Activated CD4-positive, alpha-beta T cell treated with anti-CD3 and anti-CD28 coated beads for 36 hours (primary cell): Measurements from ENCODE around the gene CHST9. TPM values are rescaled to one million over a fixed set of nuclear protein-coding genes. Genes with fewer than 3 reads are reported as not detected.

Experiments used
- ATAC-seq: fragments of 200-7000 bp; cut with Tn5 transposase; one replicate; pipeline ENCODE4 v1.10.0; 2021; ENCODE audit warnings: mild to moderate bottlenecking, moderate library complexity
- CTCF ChIA-PET: fragments of 350-600 bp; sonication (Branson Sonifier 250); formaldehyde crosslinking; loops from one replicate; lab custom pipeline; 2021; ENCODE audit warnings: antibody characterized with exemption; lab: Charles Lee
- POLR2A ChIA-PET: fragments of 350-600 bp; sonication (Branson Sonifier 250); formaldehyde crosslinking; loops from one replicate; lab custom pipeline; 2021; ENCODE audit warnings: antibody characterized with exemption, inconsistent platforms; lab: Charles Lee
- DNase-seq: peaks from one replicate; pipeline ENCODE4 v3.0.0-alpha.2; 2020
- H3K27ac Mint-ChIP-seq: one replicate; pipeline ENCODE4 v1.8.0; 2021; ENCODE audit warnings: mixed read lengths
- H3K27me3 Mint-ChIP-seq: one replicate; pipeline ENCODE4 v1.8.0; 2021; ENCODE audit warnings: mixed read lengths
- H3K36me3 Mint-ChIP-seq: one replicate; pipeline ENCODE4 v1.8.0; 2021; ENCODE audit warnings: low read depth, mixed read lengths
- H3K4me1 Mint-ChIP-seq: one replicate; pipeline ENCODE4 v1.8.0; 2021; ENCODE audit warnings: mixed read lengths
- H3K4me3 Mint-ChIP-seq: one replicate; pipeline ENCODE4 v1.8.0; 2021; ENCODE audit warnings: mild to moderate bottlenecking, moderate library complexity, mixed read lengths
- H3K9me3 Mint-ChIP-seq: one replicate; pipeline ENCODE4 v1.8.0; 2021; ENCODE audit warnings: low read depth, mixed read lengths
- intact Hi-C, 2 experiments: fragments of 100-400 bp; cut with DNase I in 1 of 2; cut with micrococcal nuclease in 1 of 2; formaldehyde crosslinking; loops; one replicate each; pipeline versions ENCODE4 v1.14.2 to v1.15.1; 2022 to 2024; cut with DNase I, micrococcal nuclease
- total RNA-seq, 2 experiments: library from RNA; stranded (reverse); gene quantifications; one replicate each; pipeline ENCODE4 v1.2.3, GENCODE V29; 2021

CHST9 gene
- total RNA-seq, 2 experiments from 2014 or later: not detected

DNA sequence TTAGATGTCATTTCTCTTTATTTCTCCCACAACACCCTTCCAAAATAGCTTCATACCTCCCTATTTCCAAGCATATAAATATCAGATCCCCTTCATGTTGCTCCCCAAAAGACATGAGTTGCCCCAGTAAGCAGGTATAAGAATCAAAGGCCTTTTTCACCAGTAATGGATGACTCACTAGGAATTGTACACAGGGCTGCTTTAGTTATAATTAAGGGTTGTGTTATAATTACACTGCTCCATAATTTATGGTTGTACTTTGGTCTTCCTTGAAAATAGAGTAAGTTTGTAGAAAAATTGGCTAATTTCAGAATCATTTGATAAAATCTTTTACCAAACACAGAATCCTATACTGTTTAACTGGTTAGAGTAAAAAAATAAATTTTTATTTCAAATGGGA lies 310.8 kb downstream of the CHST9 start:
- ATAC-seq (no peak), DNase-seq (no peak)
- Mint-ChIP-seq H3K27ac (no peak overlapping the region), H3K9me3 (peaks cover 2% of the 10 kb centered on the region), H3K36me3 (no peaks in the 10 kb centered on the region), H3K4me3 (no peak overlapping the region), H3K27me3 (no peaks in the 10 kb centered on the region), H3K4me1 (no peaks in the 10 kb centered on the region)
- intact Hi-C loops: no loop called here
- CTCF ChIA-PET: no interaction called here
- POLR2A ChIA-PET: no interaction called here

DNA sequence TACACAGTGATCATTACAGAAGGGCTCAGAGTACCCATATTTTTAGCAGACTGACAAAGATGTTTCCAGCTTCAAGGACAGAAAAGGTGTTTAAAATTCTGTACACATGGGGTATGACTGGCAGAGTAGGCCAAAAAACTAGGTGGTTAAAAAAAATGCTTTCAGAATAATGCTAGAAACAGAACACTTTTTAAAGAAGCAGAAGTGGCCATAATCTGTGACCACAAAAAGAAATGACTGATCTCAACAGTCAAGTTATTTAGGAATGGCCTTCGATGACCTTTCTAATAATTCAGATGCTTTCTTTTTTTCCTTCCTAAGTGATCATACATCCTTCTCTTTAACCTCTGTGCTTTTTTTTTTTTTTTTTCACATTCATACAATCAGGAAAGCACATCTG lies 315.5 kb downstream of the CHST9 start:
- Mint-ChIP-seq H3K27ac (no peak overlapping the region), H3K4me1 (no peaks in the 10 kb centered on the region), H3K9me3 (no peaks in the 10 kb centered on the region), H3K27me3 (peaks cover 6% of the 10 kb centered on the region), H3K36me3 (no peaks in the 10 kb centered on the region), H3K4me3 (no peak overlapping the region)
- intact Hi-C loops: no loop called here
- POLR2A ChIA-PET: no interaction called here
- ATAC-seq (no peak), DNase-seq (no peak)
- CTCF ChIA-PET: no interaction called here

DNA sequence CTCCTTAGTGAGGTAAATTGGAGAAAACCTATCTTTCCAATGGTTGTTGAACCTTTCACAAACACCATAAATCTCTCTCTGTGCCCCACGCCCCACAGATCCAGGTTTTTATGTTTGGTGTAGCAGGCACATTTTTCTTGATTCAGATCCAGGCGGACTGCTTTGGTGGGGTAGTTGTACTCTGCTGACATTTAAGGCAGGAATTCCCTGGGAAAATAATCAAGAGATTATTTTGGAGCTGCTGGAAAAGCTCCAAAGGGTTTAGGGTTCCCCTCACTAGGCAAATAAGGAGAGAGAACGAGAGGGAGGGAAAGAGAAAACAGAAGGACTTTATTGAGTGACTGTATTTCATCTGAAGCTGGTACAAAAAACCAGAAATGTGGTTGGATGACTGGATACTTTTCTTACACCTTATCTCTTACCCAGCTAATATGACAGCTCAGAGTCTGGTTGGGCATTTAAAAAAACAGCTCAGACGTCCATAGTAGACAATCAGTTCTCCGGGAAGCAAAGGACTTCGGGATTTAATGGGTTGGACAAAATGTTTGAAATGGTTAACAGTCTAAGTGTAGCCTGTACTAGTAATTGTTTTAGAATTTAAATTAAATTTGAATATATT lies 316.0 kb downstream of the CHST9 start:
- no peak overlapping the region for H3K27ac Mint-ChIP-seq
- CTCF ChIA-PET: no interaction called here
- POLR2A ChIA-PET: no interaction called here
- no peak overlapping the region for H3K4me3 Mint-ChIP-seq
- H3K4me1 Mint-ChIP-seq: no peaks in the 10 kb centered on the region
- intact Hi-C loops: no loop called here
- no peaks in the 10 kb centered on the region for H3K9me3 Mint-ChIP-seq
- DNase-seq (no peak), ATAC-seq (no peak)
- no peaks in the 10 kb centered on the region for H3K36me3 Mint-ChIP-seq
- peaks cover 6% of the 10 kb centered on the region for H3K27me3 Mint-ChIP-seq

DNA sequence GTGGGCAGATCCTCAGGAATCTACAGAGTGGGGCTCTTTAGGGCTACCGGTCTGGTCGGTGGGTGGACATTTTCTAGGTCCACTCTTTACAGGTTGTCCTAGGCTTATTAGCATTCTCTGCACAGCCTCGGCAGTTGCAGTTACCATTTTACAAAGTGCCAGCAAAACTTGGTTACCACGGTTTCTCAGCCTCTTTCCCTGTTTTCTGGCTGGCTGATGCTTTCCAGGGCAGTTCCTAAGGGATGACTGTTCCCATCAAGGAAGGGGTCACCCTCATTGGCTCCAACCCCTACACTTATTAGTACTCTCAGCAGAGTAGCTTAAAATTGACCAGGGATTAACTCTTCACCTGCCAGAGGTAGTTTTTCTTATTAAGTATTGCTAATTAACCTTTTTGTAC lies 317.6 kb downstream of the CHST9 start:
- ChIA-PET POLR2A (no interaction called here), CTCF (no interaction called here)
- DNase-seq: no peak
- peaks cover 12% of the 10 kb centered on the region for H3K27me3 Mint-ChIP-seq
- ATAC-seq: no peak
- H3K4me3 Mint-ChIP-seq: no peak overlapping the region
- H3K4me1 Mint-ChIP-seq: no peaks in the 10 kb centered on the region
- intact Hi-C loops: no loop called here
- no peak overlapping the region for H3K27ac Mint-ChIP-seq
- H3K36me3 Mint-ChIP-seq: no peaks in the 10 kb centered on the region
- no peaks in the 10 kb centered on the region for H3K9me3 Mint-ChIP-seq

DNA sequence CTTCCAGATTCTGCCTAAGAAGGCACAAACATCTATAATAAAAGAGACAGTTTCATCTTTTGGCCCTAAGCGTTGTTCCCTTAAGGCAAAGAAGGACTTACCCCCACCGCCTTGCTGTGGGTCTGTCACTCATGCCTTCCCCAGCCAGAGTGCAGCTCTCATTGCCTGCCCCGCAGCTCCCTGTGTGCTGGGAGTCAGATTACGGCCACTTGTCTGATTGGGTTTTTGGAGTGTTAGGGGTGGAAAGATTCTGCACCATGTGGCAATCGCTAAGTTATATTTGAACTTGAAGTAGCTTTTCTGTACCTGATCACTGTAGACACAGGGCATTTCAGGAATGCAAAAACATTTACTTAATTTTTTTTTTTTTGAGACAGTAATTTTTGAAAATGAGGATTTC lies 319.6 kb downstream of the CHST9 start, which contains the start of gene AQP4:
Gene AQP4, minus strand, starts transcription at position 151 of the 400 bp plus-strand sequence. Its CDS starts 18 bp downstream, at position 133.
- ATAC-seq (no peak), DNase-seq (no peak)
- Mint-ChIP-seq H3K9me3 (no peaks in the 10 kb centered on the region), H3K4me3 (no peak within 1 kb of the TSS), H3K27me3 (peaks cover 15% of the 10 kb centered on the region), H3K36me3 (no peaks in the 10 kb centered on the region), H3K27ac (no peak within 1 kb of the TSS), H3K4me1 (no peaks in the 10 kb centered on the region)
- intact Hi-C loops: no loop called here
- CTCF ChIA-PET: no interaction called here
- POLR2A ChIA-PET: no interaction called here

DNA sequence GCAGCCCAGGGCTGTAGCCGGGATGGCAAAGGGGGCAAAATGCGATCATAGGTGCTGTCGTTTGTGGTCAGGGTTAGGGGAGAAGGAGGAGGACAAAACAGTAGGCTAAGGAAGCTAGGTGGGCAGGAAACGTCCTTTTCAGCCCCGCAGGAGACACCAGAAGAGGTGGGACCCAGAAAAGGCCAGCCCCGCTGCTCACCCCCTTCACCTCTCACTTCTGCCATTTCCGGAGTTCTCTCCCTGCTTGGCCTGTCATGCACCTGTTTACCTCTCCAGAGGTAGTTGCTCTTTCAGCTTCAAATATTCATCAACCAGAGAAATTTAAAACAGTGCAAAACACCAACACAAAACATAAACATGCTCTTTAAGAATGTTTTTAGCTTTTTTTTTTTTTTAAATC lies 320.4 kb downstream of the CHST9 start:
- POLR2A ChIA-PET: no interaction called here
- no peaks in the 10 kb centered on the region for H3K9me3 Mint-ChIP-seq
- intact Hi-C loops: no loop called here
- H3K36me3 Mint-ChIP-seq: no peaks in the 10 kb centered on the region
- H3K27me3 Mint-ChIP-seq: peaks cover 15% of the 10 kb centered on the region
- H3K4me1 Mint-ChIP-seq: no peaks in the 10 kb centered on the region
- ATAC-seq: no peak
- no peak for DNase-seq
- H3K27ac Mint-ChIP-seq: no peak overlapping the region
- CTCF ChIA-PET: no interaction called here
- H3K4me3 Mint-ChIP-seq: no peak overlapping the region

DNA sequence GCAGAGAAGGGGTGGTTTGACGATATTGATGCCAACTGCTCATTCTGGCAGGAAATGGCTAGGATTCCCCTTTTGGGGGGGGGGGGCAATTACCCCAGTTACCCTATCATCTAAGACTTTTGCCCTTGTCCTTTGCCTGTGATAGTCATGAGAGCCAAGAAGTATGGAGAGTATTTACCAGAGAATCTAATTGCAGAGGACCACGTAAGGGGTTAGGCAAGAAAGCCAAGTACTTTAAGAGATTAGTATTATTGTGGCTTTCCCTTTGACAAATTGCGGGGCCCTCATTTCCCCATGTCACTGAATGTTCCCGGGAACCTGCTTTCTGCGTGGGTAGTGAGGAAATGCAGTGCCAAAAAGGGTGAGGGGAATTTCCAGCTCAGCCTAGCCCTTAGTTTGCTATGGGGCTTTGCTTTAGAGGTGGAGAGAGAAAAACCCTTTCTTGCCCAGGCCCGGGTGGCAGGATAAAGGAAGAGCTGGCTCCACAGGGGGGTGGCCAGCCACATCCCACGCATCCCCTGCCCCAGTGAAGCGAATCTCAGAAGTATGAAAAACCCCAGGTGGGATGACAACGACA lies 321.1 kb downstream of the CHST9 start:
- Mint-ChIP-seq H3K4me1 (no peaks in the 10 kb centered on the region), H3K36me3 (no peaks in the 10 kb centered on the region), H3K9me3 (no peaks in the 10 kb centered on the region), H3K27ac (no peak overlapping the region), H3K27me3 (peaks cover 15% of the 10 kb centered on the region), H3K4me3 (no peak overlapping the region)
- ATAC-seq (no peak), DNase-seq (no peak)
- POLR2A ChIA-PET: no interaction called here
- CTCF ChIA-PET: no interaction called here
- intact Hi-C loops: no loop called here

DNA sequence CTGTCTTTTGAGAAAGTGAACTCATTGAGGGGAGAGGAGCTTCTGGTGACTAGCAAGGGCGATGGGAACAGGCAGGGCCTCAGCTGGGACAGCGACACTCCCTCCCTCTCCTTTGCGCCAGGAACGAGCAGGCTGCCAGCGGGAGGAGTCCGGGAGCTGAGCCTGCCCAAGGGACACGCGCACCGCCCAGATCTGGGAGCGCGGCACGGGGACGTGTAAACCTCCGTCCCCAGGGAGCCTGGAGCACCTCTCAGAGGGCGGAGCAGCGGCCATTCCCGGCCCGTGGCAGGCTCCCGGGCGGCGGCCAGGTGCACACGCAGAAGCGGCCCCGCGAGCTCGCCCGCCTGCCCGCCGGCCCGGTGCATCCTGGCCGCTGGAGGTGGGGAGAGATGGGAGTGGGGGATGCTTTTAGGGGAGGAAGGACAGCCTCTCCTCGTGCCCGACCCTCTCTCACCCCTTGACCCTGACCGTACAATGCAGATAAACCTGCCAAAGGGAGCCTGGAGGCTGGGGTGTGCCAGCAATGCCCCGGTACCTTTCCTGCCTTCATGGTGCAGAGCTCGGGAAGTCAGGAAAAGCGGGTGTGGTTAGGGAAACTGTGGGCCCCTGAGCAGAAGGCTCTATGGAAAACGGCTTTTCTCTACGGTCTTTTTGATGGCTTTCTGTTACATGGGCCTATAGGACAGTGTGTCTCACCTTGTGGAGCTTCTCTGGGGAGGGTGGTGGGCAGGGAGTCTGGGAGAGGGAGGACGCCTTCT lies 321.8 kb downstream of the CHST9 start:
- H3K4me1 Mint-ChIP-seq: no peaks in the 10 kb centered on the region
- H3K9me3 Mint-ChIP-seq: no peaks in the 10 kb centered on the region
- intact Hi-C loops: no loop called here
- POLR2A ChIA-PET: no interaction called here
- no peak overlapping the region for H3K4me3 Mint-ChIP-seq
- H3K27ac Mint-ChIP-seq: no peak overlapping the region
- H3K36me3 Mint-ChIP-seq: no peaks in the 10 kb centered on the region
- DNase-seq (no peak), ATAC-seq (no peak)
- CTCF ChIA-PET: no interaction called here
- H3K27me3 Mint-ChIP-seq: peaks cover 15% of the 10 kb centered on the region

DNA sequence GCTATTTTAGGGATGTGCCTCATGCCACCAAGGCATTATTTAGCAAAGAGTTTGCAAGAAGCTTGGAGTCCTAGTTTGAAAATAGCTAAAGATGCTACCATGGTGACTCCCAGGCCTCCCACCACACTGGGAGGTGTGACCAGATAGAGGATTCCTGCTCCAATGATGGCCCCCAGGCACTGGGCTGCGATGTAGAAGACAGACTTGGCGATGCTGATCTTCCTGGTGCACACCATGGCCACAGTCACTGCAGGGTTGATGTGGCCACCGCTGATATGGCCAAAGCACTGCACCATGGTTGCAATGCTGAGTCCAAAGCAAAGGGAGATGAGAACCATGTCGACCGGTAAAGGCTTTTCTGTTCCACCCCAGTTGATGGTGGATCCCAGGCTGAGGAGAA lies 323.0 kb downstream of the CHST9 start:
- H3K36me3 Mint-ChIP-seq: no peaks in the 10 kb centered on the region
- ATAC-seq (no peak), DNase-seq (no peak)
- ChIA-PET POLR2A (no interaction called here), CTCF (interaction anchor here (1.0 kb wide), 1 partner anchor 20 kb away, joined by 3 read pairs; no protein-coding TSS in a partner anchor)
- H3K9me3 Mint-ChIP-seq: no peaks in the 10 kb centered on the region
- no peak overlapping the region for H3K4me3 Mint-ChIP-seq
- H3K27me3 Mint-ChIP-seq: peaks cover 15% of the 10 kb centered on the region
- intact Hi-C loops: no loop called here
- no peak overlapping the region for H3K27ac Mint-ChIP-seq
- no peaks in the 10 kb centered on the region for H3K4me1 Mint-ChIP-seq
